Measurements from ENCODE around the gene ACSL3.

- TF ChIP-seq, protein P1, sequence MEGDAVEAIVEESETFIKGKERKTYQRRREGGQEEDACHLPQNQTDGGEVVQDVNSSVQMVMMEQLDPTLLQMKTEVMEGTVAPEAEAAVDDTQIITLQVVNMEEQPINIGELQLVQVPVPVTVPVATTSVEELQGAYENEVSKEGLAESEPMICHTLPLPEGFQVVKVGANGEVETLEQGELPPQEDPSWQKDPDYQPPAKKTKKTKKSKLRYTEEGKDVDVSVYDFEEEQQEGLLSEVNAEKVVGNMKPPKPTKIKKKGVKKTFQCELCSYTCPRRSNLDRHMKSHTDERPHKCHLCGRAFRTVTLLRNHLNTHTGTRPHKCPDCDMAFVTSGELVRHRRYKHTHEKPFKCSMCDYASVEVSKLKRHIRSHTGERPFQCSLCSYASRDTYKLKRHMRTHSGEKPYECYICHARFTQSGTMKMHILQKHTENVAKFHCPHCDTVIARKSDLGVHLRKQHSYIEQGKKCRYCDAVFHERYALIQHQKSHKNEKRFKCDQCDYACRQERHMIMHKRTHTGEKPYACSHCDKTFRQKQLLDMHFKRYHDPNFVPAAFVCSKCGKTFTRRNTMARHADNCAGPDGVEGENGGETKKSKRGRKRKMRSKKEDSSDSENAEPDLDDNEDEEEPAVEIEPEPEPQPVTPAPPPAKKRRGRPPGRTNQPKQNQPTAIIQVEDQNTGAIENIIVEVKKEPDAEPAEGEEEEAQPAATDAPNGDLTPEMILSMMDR (IDR thresholded peaks at IDR 0.05) = no peak
- TF ChIP-seq POLR2A (IDR thresholded peaks at IDR 0.05) (no peak), POLR2AphosphoS5 (IDR thresholded peaks at IDR 0.05) (no peak)
These were observed 94.2 kb downstream of the ACSL3 start for GRCh38 chr2:222955008-222955407.
